ENCODE measurements around the gene ZNF598.
"Not testable (repeated sequence)": the region's sequence is repeated elsewhere in the genome, so short reads cannot be mapped to it uniquely, and the experiment has no call there.

GRCh38 chr16:1958143-1958491 is 51.5 kb downstream of the ZNF598 start:
- TF ChIP-seq ZIC2 (tag by site-specific recombination; IDR thresholded peaks at IDR 0.05); ZNF654 (tag by site-specific recombination; IDR thresholded peaks at IDR 0.05; ENCODE audit: low read depth); TRIM28 (IDR thresholded peaks at IDR 0.05; ENCODE audit: borderline replicate concordance, low read length); ZBTB11 (tag by site-specific recombination; conservative IDR thresholded peaks at IDR 0.05; ENCODE audit: low read depth); REST (tag by site-specific recombination; IDR thresholded peaks at IDR 0.05): not testable (repeated sequence)
